Measurements from ENCODE around the gene MYO9B.

MYO9B gene

GRCh38 chr19:17060802-17061201 is 14.8 kb upstream of the MYO9B start:
- DNase-seq (ENCODE audit: low spot score) = no peak

GRCh38 chr19:17061205-17061604 is 14.4 kb upstream of the MYO9B start:
- no peak for DNase-seq (ENCODE audit: low spot score)

- DNase-seq (ENCODE audit: low spot score) = no peak
Observed at GRCh38 chr19:17061691-17062090, 13.9 kb upstream of the MYO9B start.

GRCh38 chr19:17063428-17063827 is 12.1 kb upstream of the MYO9B start:
- DNase-seq (ENCODE audit: low spot score) = no peak

- DNase-seq (ENCODE audit: low spot score) = no peak
Observed at GRCh38 chr19:17069193-17069592, 6.4 kb upstream of the MYO9B start.

GRCh38 chr19:17070421-17070820 is 5.2 kb upstream of the MYO9B start:
- no peak for DNase-seq (ENCODE audit: low spot score)

GRCh38 chr19:17070912-17071311 is 4.7 kb upstream of the MYO9B start:
- no peak for DNase-seq (ENCODE audit: low spot score)

- no peak for DNase-seq (ENCODE audit: low spot score)
Observed at GRCh38 chr19:17073869-17074633, 1.5 kb upstream of the MYO9B start.

- DNase-seq (ENCODE audit: low spot score) = no peak
Observed at GRCh38 chr19:17074634-17075034, 943 bp upstream of the MYO9B start.

GRCh38 chr19:17075864-17076542 is 426 bp downstream of the MYO9B start:
- DNase-seq (ENCODE audit: low spot score) = peak; percentile 47

GRCh38 chr19:17076543-17076991 is 990 bp downstream of the MYO9B start:
- DNase-seq (ENCODE audit: low spot score) = no peak

- no peak for DNase-seq (ENCODE audit: low spot score)
Observed at GRCh38 chr19:17077447-17078028, 2.0 kb downstream of the MYO9B start.

GRCh38 chr19:17078036-17078919 is 2.7 kb downstream of the MYO9B start:
- DNase-seq (ENCODE audit: low spot score) = no peak

- no peak for DNase-seq (ENCODE audit: low spot score)
Observed at GRCh38 chr19:17078920-17079709, 3.5 kb downstream of the MYO9B start.

GRCh38 chr19:17079710-17080439 is 4.3 kb downstream of the MYO9B start:
- DNase-seq (ENCODE audit: low spot score) = peak; percentile 92

- no peak for DNase-seq (ENCODE audit: low spot score)
Observed at GRCh38 chr19:17080440-17080801, 4.8 kb downstream of the MYO9B start.

GRCh38 chr19:17081672-17082630 is 6.4 kb downstream of the MYO9B start:
- no peak for DNase-seq (ENCODE audit: low spot score)

- DNase-seq (ENCODE audit: low spot score) = no peak
Observed at GRCh38 chr19:17086120-17086519, 10.5 kb downstream of the MYO9B start.

- DNase-seq (ENCODE audit: low spot score) = no peak
Observed at GRCh38 chr19:17086834-17087233, 11.3 kb downstream of the MYO9B start.

GRCh38 chr19:17088552-17088951 is 13.0 kb downstream of the MYO9B start:
- no peak for DNase-seq (ENCODE audit: low spot score)
